Tibial artery (tissue), 4 donors: Measurements from ENCODE around the gene PLA2G3.

ENCODE experiments used
- DNase-seq, 2 donors: peaks; one replicate each; pipeline ENCODE4 v3.0.0-alpha.2; 2019
- H3K27ac ChIP-seq, 2 donors: fragments of 200-600 bp; sonication (generic) in 1 of 2; 1 replicate in 1 of 2; 2 replicates in 1 of 2; pipeline ENCODE4 v1.5.1; 2018 to 2019; ENCODE audit warnings: mild to moderate bottlenecking in 1 of 2
- H3K27me3 ChIP-seq, 2 donors: fragments of 200-600 bp; sonication (generic) in 1 of 2; one replicate each; pipeline versions ENCODE4 v1.5.1 to v1.6.0; 2016 to 2019
- H3K36me3 ChIP-seq, 3 donors: fragments of 200-600 bp; sonication (generic) in 2 of 3; one replicate each; pipeline ENCODE4 v1.5.1; 2016 to 2019; ENCODE audit warnings: mild to moderate bottlenecking in 2 of 3
- H3K4me1 ChIP-seq, 4 donors: fragments of 200-600 bp; sonication (generic) in 2 of 4; 1 replicate in 3 of 4; 2 replicates in 1 of 4; pipeline ENCODE4 v1.5.1; 2016 to 2019
- H3K4me3 ChIP-seq, 2 donors: fragments of 200-600 bp; sonication (generic) in 1 of 2; 1 replicate in 1 of 2; 2 replicates in 1 of 2; pipeline ENCODE4 v1.5.1; 2018 to 2019; ENCODE audit warnings: mild to moderate bottlenecking in 2 of 2
- H3K9me3 ChIP-seq, 3 donors: fragments of 200-600 bp; sonication (generic) in 1 of 3; one replicate each; pipeline ENCODE4 v1.5.1; 2016 to 2019
- CTCF ChIP-seq, 2 experiments: fragments of 200-600 bp in 1 of 2; fragments of 450-650 bp in 1 of 2; IDR thresholded peaks; one replicate each; pipeline ENCODE4 v1.5.1; 2017 to 2019; ENCODE audit warnings: antibody characterized with exemption in 2 of 2, mild to moderate bottlenecking in 1 of 2, moderate library complexity in 1 of 2
- intact Hi-C: fragments of 100-400 bp; cut with DNase I; formaldehyde crosslinking; loops from one replicate; pipeline ENCODE4 v1.15.0; 2023; ENCODE audit warnings: low total_unique reads

The PLA2G3 gene

DNA sequence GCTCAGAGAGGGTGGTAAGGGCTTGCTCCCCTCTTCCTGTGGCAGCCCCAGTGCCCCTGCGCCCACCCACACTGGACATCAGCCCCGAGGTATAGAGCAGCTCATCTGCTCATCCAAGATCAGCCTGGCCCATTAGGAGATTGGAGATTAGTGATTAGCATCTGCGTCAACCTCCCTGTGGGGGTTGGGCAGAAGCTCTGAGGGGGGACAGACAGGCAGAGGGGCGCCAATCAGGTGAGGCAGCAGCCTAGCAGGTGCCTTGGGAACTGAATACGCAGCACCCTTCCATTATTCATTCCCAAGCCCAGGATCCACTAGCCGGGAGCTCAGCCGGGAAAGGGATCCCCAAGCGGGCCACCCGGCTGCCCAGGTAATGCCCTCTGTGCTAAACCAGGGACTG is 48.1 kb downstream of the PLA2G3 start:
- TF ChIP-seq CTCF (IDR thresholded peaks at IDR 0.05), result no peak
- intact Hi-C loops, result no loop called here
- Histone ChIP-seq H3K27ac (peak overlapping the region; percentile 99 to 100), H3K9me3 (no peaks in the 10 kb centered on the region), H3K27me3 (no peaks in the 10 kb centered on the region), H3K4me3 (no peak overlapping the region), H3K4me1 (peaks cover 0 to 99% (median 94%) of the 10 kb centered on the region in 4 donors), H3K36me3 (peaks cover 89 to 100% (median 99%) of the 10 kb centered on the region in 3 donors)
- no peak for DNase-seq

DNA sequence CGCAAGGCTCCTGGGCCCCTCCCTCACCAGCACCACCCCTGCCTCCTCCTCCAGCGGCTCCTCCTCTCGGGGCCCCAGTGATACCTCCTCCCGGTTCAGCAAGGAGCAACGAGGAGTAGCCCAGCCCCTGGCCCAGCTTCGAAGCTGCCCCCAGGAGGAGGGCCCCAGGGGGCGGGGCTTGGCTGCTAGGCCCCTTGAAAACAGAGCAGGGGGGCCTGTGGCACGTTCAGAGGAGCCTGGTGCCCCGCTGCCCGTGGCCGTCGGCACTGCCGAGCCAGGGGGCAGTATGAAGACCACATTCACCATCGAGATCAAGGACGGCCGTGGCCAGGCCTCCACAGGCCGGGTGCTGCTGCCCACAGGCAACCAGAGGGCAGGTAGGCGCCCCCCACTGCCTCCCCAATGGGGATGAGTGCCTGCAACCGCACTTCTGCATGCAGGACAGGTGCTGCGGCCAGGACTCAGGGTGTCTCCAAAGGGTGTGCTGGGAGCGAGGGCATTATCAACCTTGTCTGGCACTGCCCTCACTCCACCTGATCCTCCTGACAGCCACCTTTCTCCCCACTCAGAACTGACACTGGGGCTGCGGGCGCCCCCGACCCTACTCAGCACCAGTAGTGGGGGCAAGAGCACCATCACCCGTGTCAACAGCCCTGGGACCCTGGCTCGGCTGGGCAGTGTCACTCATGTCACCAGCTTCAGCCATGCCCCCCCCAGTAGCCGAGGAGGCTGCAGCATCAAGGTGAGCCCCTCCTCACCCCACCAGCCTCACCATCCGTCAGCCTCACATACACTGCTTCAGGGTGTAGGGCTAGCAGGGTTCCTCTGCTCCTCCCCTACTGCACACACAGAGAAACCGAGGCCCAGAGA is 49.0 kb downstream of the PLA2G3 start:
- peak in 1 of 2 donors; percentile 83 for DNase-seq
- Histone ChIP-seq H3K9me3 (no peaks in the 10 kb centered on the region), H3K27ac (peak overlapping the region; percentile 99 to 100), H3K27me3 (no peaks in the 10 kb centered on the region), H3K4me3 (peak overlapping the region; percentile 2 to 9), H3K36me3 (peaks cover 88 to 99% (median 98%) of the 10 kb centered on the region in 3 donors), H3K4me1 (peaks cover 0 to 99% (median 94%) of the 10 kb centered on the region in 4 donors)
- TF ChIP-seq CTCF (IDR thresholded peaks at IDR 0.05), result no peak
- intact Hi-C loops, result loop anchor here (2.0 kb wide), 1 partner anchor 15 kb away; the partner anchor contains the start of gene SELENOM

DNA sequence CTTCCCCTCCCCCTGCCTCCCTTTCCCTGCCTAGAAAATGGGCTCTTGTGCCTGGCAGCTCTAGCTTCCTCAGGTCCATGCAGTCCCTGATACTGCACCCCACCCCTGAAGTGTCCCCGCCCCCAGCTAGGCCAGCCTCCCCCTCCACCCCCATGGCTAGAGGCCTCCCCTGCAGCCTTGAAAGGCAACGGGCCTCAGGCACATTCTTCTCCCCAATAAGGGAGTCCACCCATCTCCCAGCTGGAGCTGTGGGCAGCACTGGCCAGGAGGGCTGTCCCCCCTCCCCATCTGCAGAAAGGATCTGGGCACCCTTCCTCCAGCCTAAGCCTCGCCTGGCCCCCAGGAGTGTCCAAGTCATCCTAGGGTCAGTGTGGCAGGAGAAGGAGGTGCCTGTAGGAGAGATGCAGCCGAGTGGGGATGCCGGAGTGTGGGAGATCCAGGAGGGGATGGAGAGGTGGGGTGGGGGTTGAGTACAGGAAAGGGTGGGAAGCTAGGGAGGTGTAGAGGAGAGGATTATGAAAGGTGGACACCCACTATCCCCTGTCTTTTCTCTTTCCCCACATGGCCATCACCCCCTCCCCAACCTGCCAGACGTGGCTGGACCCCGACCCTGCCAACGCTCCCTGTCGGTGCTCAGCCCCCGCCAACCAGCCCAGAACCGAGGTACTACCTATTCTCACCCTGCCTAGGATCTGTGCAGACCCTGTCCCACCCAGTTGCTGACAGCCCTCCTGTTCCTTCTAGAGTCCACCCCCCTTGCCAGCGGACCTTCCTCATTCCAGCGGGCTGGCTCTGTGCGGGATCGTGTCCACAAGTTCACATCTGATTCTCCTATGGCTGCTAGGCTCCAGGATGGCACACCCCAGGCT is 49.9 kb downstream of the PLA2G3 start:
- H3K4me3 ChIP-seq, result peak overlapping the region; percentile 9 to 10
- DNase-seq, result peak in 1 of 2 donors; percentile 93
- TF ChIP-seq CTCF (IDR thresholded peaks at IDR 0.05), result no peak
- no peaks in the 10 kb centered on the region for H3K9me3 ChIP-seq
- no peaks in the 10 kb centered on the region for H3K27me3 ChIP-seq
- H3K4me1 ChIP-seq, result peaks cover 0 to 99% (median 95%) of the 10 kb centered on the region in 4 donors
- H3K27ac ChIP-seq, result peak overlapping the region; percentile 99 to 100
- intact Hi-C loops, result loop anchor here (2.0 kb wide), 1 partner anchor 16 kb away; the partner anchor contains the start of gene SELENOM
- peaks cover 87 to 98% (median 93%) of the 10 kb centered on the region in 3 donors for H3K36me3 ChIP-seq

DNA sequence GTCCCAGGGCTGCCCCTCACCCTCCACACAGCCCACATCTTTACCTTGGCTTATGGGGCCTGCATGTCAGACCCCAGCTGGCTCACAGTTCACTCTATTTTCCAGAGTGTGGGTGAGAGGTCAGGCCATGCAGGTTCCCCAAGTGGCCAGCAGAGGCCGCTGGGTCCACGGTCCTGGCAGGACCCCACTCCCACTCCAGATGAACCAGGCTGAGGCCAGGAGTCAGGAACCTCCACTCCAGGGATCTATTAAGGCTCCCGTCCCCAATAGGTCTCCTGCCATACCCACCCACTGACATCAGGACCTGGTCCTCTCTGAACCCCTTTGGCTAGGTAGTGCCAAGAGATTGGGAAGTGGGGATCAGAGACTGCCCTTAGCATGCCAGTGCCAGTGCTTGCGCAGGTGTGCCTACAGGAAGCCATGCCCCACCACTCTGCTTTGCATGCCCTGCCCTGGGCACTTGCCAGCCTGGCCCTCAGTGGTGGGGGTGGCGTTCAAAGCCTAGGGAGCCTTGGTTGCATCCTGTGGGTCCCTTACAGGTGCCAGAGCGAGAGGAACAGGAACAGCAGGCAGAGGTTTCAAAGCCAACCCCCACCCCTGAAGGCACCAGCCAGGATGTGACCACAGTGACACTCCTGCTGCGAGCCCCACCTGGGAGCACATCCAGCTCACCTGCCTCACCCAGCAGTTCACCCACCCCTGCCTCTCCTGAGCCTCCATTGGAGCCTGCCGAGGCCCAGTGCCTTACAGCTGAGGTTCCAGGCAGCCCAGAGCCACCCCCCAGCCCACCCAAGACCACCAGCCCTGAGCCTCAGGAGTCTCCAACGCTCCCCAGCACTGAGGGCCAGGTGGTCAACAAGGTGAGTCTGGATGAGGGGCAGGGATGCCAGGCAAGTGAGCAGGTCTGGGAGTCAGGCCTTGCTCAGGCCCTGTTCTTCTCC is 50.9 kb downstream of the PLA2G3 start:
- TF ChIP-seq CTCF (IDR thresholded peaks at IDR 0.05), result peak; percentile 79 to 85
- Histone ChIP-seq H3K9me3 (no peaks in the 10 kb centered on the region), H3K27me3 (no peaks in the 10 kb centered on the region), H3K27ac (peak overlapping the region; percentile 99 to 100), H3K36me3 (peaks cover 79 to 95% (median 88%) of the 10 kb centered on the region in 3 donors), H3K4me1 (peaks cover 0 to 94% (median 91%) of the 10 kb centered on the region in 4 donors), H3K4me3 (no peak overlapping the region)
- intact Hi-C loops, result loop anchor here (2.0 kb wide), 1 partner anchor 17 kb away; the partner anchor contains the start of gene SELENOM
- peak in 1 of 2 donors; percentile 81 for DNase-seq
